GM19025 (cell line): ENCODE results near the gene SFXN3.

Experiments used
- ATAC-seq: cut with Tn5 transposase; IDR thresholded peaks from one replicate; pipeline ENCODE4 v1.9.1; 2021; ENCODE audit warnings: mild to moderate bottlenecking, low read depth, moderate library complexity; ENCODE audit not compliant: unreplicated experiment

The SFXN3 gene

DNA sequence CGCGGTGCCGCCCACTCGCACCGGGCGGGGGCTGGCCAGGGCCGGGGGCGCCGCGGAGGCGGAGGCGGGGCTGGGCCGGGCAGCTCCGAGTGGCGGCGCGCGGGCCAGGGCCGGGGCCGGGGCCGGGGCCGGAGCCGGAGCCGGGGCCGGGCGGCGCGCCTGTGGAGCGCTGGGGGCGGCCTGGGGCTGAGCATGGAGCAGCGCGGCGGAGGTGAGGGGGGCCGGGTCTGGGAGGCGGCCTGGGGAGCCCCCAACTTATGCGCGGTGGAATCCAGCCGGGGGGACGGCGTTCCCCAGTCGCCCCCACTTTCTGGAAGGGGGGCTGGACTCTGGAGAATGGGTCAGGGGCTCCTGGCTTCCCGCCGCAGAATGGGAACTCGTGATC lies 31.3 kb upstream of the SFXN3 start, which contains the start of gene LZTS2:
TSS of gene LZTS2 (plus strand) at position 67 of the 385 bp plus-strand sequence. CDS start 2,731 bp downstream, outside the sequence.
- ATAC-seq, result no peak

GRCh38 chr10:101000127-101000914 lies 30.7 kb upstream of the SFXN3 start:
- no peak for ATAC-seq

DNA sequence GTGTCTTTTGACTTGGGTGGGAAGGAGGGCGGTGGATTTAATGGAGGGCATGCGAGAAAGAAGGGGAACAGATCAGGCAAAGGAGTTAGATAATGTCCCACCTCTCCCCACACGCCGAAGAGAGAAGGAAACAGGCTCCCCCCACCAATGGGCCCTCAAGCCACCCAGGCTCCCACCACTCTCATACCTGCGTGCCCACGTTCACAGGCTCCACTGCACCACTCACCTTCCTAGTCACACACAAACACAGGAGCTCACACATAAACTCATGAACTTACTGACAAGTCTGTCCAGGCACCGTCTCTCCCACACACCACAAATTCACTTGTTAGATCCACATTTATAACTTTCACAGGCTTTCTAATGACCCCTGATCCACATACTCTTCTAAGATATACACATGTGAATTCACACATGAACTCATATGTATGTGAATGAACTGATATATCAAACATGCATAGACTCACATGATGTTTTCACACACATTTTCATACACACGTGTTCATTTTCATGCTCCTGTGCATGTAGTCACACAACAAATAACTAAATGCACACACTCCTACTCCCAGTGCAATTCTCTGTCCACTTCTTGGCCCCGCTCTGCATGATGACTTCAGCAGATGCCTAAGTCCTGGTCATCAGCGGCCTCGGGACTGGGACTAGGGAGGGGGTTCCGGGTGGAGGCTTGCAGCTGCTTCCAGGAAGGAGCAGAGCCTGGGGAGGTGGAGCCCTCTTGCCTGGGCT lies 29.9 kb upstream of the SFXN3 start:
- no peak for ATAC-seq

GRCh38 chr10:101001659-101002035 lies 29.4 kb upstream of the SFXN3 start:
- no peak for ATAC-seq

GRCh38 chr10:101002456-101002855 lies 28.6 kb upstream of the SFXN3 start:
- ATAC-seq, result no peak

- no peak for ATAC-seq
Observed at GRCh38 chr10:101003639-101004206, 27.3 kb upstream of the SFXN3 start.

DNA sequence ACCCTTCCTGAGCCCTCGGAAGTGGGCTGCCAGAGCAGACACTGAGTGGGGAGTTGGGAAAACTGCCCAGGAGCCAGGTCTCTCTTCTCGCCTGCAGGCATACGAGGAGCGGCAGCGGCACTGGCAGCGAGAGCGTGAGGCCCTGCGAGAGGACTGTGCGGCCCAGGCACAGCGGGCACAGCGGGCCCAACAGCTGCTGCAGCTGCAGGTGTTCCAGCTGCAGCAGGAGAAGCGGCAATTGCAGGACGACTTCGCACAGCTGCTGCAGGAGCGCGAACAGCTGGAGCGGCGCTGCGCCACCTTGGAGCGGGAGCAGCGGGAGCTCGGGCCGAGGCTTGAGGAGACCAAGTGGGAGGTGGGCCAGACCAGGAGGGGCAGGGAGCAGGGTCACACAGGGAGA lies 25.7 kb upstream of the SFXN3 start:
- ATAC-seq, result no peak

GRCh38 chr10:101005869-101006567 lies 25.0 kb upstream of the SFXN3 start:
- no peak for ATAC-seq

DNA sequence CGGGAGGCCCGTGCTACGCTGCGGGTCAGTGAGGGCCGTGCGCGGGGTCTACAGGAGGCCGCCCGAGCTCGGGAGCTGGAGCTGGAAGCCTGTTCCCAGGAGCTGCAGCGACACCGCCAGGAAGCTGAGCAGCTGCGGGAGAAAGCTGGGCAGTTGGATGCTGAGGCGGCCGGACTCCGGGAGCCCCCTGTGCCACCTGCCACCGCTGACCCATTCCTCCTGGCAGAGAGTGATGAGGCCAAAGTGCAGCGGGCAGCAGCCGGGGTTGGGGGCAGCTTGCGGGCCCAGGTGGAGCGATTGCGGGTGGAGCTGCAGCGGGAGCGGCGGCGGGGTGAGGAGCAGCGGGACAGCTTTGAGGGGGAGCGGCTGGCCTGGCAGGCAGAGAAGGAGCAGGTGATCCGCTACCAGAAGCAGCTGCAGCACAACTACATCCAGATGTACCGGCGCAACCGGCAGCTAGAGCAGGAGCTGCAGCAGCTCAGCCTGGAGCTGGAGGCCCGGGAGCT lies 24.4 kb upstream of the SFXN3 start:
- no peak for ATAC-seq

- no peak for ATAC-seq
Observed at GRCh38 chr10:101007099-101007711, 23.8 kb upstream of the SFXN3 start.

GRCh38 chr10:101007915-101008822 lies 22.9 kb upstream of the SFXN3 start:
- no peak for ATAC-seq

GRCh38 chr10:101008823-101009423 lies 22.1 kb upstream of the SFXN3 start:
- ATAC-seq, result no peak

DNA sequence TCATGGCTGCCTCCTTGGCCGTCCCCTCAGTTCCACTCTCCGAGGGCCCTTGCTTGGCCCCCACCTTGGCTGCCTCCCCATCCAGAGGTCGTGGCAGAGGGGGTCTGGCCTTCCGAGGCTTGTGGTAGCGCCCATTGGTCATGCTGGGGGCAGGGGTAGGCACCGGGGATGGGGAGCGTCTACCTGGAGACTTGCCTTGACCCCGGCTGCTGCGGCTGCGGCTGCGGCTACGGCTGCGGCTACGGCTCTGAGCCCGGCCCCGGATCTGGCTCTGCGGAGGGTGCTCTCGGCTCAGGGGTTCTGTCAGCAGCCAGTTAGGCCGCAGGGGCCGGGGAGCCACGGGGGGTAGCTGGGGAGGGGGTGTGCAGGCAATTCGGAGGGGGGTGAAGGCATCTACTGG lies 20.7 kb upstream of the SFXN3 start:
- ATAC-seq, result no peak

DNA sequence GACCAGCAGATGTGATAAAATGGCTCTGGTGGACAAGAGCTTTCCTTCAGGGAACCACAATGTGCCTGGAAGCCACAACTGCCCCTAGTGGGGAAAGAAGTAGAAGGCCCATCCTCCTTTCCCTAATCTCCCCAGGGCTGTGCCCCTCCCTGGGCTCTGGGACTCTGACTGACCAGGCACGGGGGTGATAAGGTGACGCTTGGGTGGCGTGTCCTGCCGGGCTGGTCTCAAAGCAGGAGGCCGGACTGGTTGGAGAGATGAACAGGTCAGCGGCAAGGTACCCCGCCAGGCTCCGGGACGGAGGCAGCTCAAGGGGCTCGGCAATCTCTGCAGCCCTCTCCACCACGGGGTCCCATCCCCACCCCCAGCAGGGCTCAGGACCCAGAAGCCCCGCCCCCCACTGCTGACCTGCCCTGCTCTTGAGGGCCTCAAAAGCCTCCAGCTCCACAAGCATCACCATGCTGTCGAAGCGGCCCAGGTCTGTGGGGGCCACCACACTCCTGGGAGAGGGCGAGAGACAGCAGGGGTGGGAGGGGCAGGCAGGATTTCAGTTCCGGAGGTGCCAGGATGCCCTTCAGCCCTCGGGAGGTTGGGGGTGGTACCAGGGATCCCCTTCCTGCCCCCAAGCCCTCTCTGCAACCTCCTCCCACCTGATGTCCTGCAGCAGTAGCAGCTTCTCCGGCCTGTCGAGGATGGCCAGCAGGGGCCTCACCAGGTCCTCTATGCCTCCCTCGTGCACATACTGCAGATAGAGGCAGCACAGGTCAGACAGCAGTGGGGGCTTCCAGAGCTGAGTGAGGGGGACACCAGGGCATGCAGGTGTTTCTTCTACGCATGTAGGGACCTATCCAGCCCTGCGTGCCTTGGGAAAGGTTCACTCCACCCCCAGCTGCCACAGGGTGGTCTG lies 19.3 kb upstream of the SFXN3 start:
- ATAC-seq, result no peak

GRCh38 chr10:101012525-101013364 lies 18.3 kb upstream of the SFXN3 start:
- peak; percentile 70 for ATAC-seq

- ATAC-seq, result no peak
Observed at GRCh38 chr10:101013365-101013825, 17.6 kb upstream of the SFXN3 start.
